PFSK-1 (cell line): ENCODE data around the gene MPDZ.

ENCODE experiments used
- FOXP2 ChIP-seq: optimal IDR thresholded peaks from 2 replicates; pipeline ENCODE3; 2011; ENCODE audit warnings: borderline replicate concordance, control low read depth, inconsistent platforms; ENCODE audit not compliant: insufficient read depth; ENCODE audit errors: extremely low read length, extremely low read depth
- POLR2AphosphoS5 ChIP-seq: IDR thresholded peaks from 2 replicates; pipeline ENCODE4 v1.6.1; 2012; ENCODE audit warnings: low read depth, mild to moderate bottlenecking, control low read depth, low read length, moderate library complexity
- REST ChIP-seq, 2 experiments: IDR thresholded peaks; 2 replicates each; pipeline versions ENCODE4 v1.6.1 to v1.8.0; 2011 to 2012; ENCODE audit warnings: low read depth in 2 of 2, low read length in 2 of 2, control low read depth in 1 of 2, inconsistent platforms in 1 of 2, mild to moderate bottlenecking in 1 of 2, moderate library complexity in 1 of 2; ENCODE audit not compliant: insufficient read depth in 1 of 2
- SIN3A ChIP-seq: IDR thresholded peaks from 2 replicates; pipeline ENCODE4 v1.6.1; 2012; ENCODE audit warnings: mild to moderate bottlenecking, low read length, moderate library complexity, borderline replicate concordance; ENCODE audit not compliant: insufficient read depth
- TAF1 ChIP-seq: IDR thresholded peaks from 2 replicates; pipeline ENCODE4 v1.6.1; 2012; ENCODE audit warnings: low read length, control low read depth, borderline replicate concordance; ENCODE audit not compliant: insufficient read depth

Gene MPDZ

GRCh38 chr9:13070612-13071595, 208.6 kb downstream of the MPDZ start:
- TF ChIP-seq SIN3A: no peak
- no peak for TF ChIP-seq REST (IDR thresholded peaks at IDR 0.05; ENCODE audit: insufficient read depth in 1 of 2, low read depth in 2 of 2, low read length in 2 of 2)

- TF ChIP-seq POLR2AphosphoS5 (no peak), REST (IDR thresholded peaks at IDR 0.05; ENCODE audit: insufficient read depth in 1 of 2, low read depth in 2 of 2, low read length in 2 of 2) (no peak), FOXP2 (no peak), TAF1 (no peak), SIN3A (no peak)
These were observed 210.0 kb downstream of the MPDZ start for GRCh38 chr9:13069498-13069897.

GRCh38 chr9:13064676-13065075, 214.8 kb downstream of the MPDZ start:
- no peak for TF ChIP-seq SIN3A
- no peak for TF ChIP-seq REST (IDR thresholded peaks at IDR 0.05; ENCODE audit: insufficient read depth in 1 of 2, low read depth in 2 of 2, low read length in 2 of 2)
- no peak for TF ChIP-seq FOXP2
- TF ChIP-seq POLR2AphosphoS5: no peak
- no peak for TF ChIP-seq TAF1

GRCh38 chr9:13063880-13064459, 215.5 kb downstream of the MPDZ start:
- TF ChIP-seq POLR2AphosphoS5 (no peak), TAF1 (no peak), SIN3A (no peak), FOXP2 (no peak), REST (IDR thresholded peaks at IDR 0.05; ENCODE audit: insufficient read depth in 1 of 2, low read depth in 2 of 2, low read length in 2 of 2) (no peak)

DNA sequence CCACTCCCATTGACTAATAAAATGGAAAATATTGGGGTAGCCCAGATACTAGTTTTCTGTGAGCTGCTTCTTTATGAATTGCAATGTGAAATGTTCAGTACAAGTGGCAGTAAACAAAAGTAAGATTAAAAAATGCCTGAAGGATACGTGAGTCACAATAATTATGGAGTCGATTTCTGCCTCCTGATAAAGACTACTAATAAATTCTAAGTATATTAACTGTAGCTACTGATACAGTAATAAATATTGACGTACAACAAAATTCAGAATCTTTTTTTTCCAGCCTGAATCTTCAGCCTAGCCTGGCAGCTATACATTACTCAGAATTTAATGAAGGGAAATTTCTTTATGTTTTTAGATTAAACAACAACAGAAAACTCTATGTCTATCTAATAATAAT, 218.1 kb downstream of the MPDZ start:
- no peak for TF ChIP-seq POLR2AphosphoS5
- no peak for TF ChIP-seq REST (IDR thresholded peaks at IDR 0.05; ENCODE audit: insufficient read depth in 1 of 2, low read depth in 2 of 2, low read length in 2 of 2)
- TF ChIP-seq SIN3A: no peak
- TF ChIP-seq TAF1: no peak
- TF ChIP-seq FOXP2: no peak
